Right cardiac atrium (tissue), 5 donors: ENCODE measurements around the gene TMEM132D. TPM values are rescaled to one million over a fixed set of nuclear protein-coding genes. Genes with fewer than 3 reads are reported as not detected.

Experiments
- ATAC-seq, 2 donors: fragments of 200-7000 bp; cut with Tn5 transposase; one replicate each; pipeline versions ENCODE4 v1.8.0 to v1.9.1; 2020; ENCODE audit warnings: moderate library complexity in 2 of 2, mild to moderate bottlenecking in 1 of 2
- DNase-seq, 3 donors: peaks; one replicate each; pipeline ENCODE4 v3.0.0-alpha.2; 2020
- H3K27ac ChIP-seq: one replicate; pipeline ENCODE4 v1.5.1; 2013; ENCODE audit warnings: mild to moderate bottlenecking, low read length, control low read depth, moderate library complexity
- H3K27me3 ChIP-seq: one replicate; pipeline ENCODE4 v1.6.1; 2013; ENCODE audit not compliant: control insufficient read depth, insufficient read depth
- H3K4me1 ChIP-seq: one replicate; pipeline ENCODE4 v1.6.1; 2013; ENCODE audit warnings: low read length; ENCODE audit not compliant: control insufficient read depth, insufficient read depth
- H3K4me3 ChIP-seq: one replicate; pipeline ENCODE4 v1.5.1; 2013; ENCODE audit warnings: low read length, control low read depth
- H3K9me3 ChIP-seq: one replicate; pipeline ENCODE4 v1.6.1; 2013; ENCODE audit warnings: low read length; ENCODE audit not compliant: control insufficient read depth
- WGBS: extraction: QIAGEN DNeasy Blood & Tissue Kit; methylation state at CpG from one replicate; pipeline ENCODE4 v1.1.7; 2013; 5-methylcytosine and 5-hydroxymethylcytosine counted together
- intact Hi-C, 4 donors: fragments of 100-400 bp; cut with DNase I; formaldehyde crosslinking; loops; one replicate each; pipeline versions ENCODE4 v1.11.0 to v1.14.0; 2022 to 2023
- polyA plus RNA-seq: library from polyadenylated mRNA; stranded (reverse); fragments of 200-250 nt; gene quantifications from one replicate; pipeline ENCODE4 v1.2.3, GENCODE V29; 2013
- total RNA-seq, 4 donors: library from RNA; stranded (reverse); fragmentation: NEBNext Ultra II Directional; extraction: Animal tissue kit (Norgen Biotek cat#: 25700); gene quantifications; one replicate each; pipeline ENCODE4 v1.2.1, GENCODE V29; 2021
- donor health status: healthy with polysubstance abuse.
- donor health status: DM: no; HTN: yes; CAD: no.
- donor health status: DM: no; HTN: no; CAD: no.
- donor health status: DM: no; HTN: yes; CAD: no; lungs with severe emphysema.
- donor health status: DM: yes; HTN: yes; CAD: no.

TMEM132D gene
- total and polyA plus RNA-seq, 5 donors: not detected

DNA sequence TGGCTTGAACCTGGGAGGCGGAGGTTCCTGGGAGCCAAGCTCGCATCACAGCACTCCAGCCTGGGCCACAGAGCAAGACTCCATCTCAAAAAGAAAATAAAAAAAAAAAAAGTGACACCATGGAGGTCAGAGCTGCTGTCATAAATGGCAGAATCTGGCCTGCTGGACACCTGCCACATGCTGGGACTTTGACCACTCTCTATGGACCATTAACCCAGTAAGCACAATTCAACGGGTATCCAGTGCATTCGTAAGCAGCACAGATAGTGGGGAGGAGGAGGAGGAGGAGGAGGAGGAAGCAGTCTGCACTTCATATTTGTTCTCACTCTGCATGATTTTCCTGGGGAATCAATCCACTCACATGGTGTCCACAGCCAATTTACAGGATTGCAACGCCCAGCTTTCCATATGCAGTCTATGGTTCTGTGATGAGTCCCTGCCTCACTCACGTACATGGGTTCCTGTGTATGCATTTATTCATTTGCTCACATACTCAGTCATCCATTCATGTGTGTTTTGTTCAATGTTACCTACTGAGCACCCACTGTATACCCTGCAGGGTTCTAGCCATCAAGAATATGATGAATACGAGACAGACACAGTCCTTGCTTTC, 723.8 kb downstream of the TMEM132D start:
- 77% methylated on average over 7 of the region's 7 CpGs for WGBS
- intact Hi-C loops: no loop called here
- no peaks in the 10 kb centered on the region for H3K9me3 ChIP-seq
- ATAC-seq (no peak), DNase-seq (no peak)
- no peaks in the 10 kb centered on the region for H3K4me1 ChIP-seq
- H3K4me3 ChIP-seq: no peak overlapping the region
- no peaks in the 10 kb centered on the region for H3K27me3 ChIP-seq
- no peak overlapping the region for H3K27ac ChIP-seq

DNA sequence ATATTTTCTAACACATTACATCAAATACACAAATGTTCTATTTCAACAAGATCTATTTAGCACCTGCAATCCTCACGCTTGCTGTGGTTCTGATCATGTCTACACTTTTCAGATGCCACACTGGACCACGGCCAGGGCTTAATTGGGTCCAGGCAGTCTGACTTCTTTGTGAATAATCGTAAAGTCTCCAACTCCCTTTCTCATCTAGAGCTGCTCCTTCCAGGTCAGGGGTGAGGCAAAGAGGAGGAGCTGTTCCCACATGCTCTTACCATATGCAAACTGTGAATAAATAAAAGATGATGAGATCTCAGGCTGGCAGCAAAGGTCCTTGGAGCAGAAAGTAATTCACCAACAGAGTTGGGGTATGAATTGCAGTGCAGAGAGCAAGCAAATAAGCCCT, 733.9 kb downstream of the TMEM132D start:
- ATAC-seq (no peak), DNase-seq (no peak)
- Histone ChIP-seq H3K9me3 (no peaks in the 10 kb centered on the region), H3K27me3 (no peaks in the 10 kb centered on the region), H3K4me3 (no peak overlapping the region), H3K27ac (no peak overlapping the region), H3K4me1 (no peaks in the 10 kb centered on the region)
- 59% methylated on average over 3 of the region's 3 CpGs for WGBS
- intact Hi-C loops: no loop called here

DNA sequence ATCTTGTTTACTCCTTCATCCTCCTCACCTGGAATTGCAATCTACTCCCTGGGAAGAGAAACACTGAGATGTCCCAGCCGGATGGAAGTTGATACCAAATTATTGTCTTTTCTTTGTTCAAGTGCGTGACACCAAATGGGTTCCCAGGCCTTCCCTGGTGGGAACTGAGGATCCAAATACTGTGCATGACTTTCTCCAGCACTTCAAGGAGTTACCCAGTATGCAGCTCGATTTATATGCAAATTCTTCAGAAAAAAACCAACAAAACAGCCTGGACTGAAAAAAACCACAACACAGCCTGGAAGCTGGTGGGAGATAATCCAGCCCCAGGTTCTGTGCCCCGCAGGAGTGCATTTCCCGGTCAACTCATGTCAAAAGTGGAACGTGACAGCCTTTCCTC, 740.0 kb downstream of the TMEM132D start:
- intact Hi-C loops: no loop called here
- 45% methylated on average over 6 of the region's 6 CpGs for WGBS
- Histone ChIP-seq H3K4me1 (no peaks in the 10 kb centered on the region), H3K27ac (no peak overlapping the region), H3K27me3 (no peaks in the 10 kb centered on the region), H3K4me3 (no peak overlapping the region), H3K9me3 (no peaks in the 10 kb centered on the region)
- DNase-seq (no peak), ATAC-seq (no peak)

DNA sequence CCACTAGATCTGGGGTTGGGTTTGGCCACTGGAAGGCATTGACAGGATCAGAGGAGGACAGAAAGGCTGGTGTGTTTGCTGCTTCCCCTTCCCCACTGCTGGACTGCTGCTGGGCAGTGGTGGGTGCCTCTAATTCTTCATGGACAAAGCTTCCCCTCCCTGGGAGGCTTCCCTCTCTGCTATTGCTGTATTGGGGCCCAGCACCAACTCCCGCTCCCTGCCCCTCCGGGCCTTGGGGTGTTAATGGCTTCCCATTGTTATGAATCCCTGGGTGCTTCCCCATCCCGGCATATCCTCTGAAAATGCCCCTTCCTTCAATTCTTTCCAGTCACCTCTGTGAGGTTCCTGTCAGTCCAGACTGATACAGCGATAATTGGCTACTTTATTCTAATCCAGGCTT, 740.4 kb downstream of the TMEM132D start:
- Histone ChIP-seq H3K27me3 (no peaks in the 10 kb centered on the region), H3K9me3 (no peaks in the 10 kb centered on the region), H3K4me1 (no peaks in the 10 kb centered on the region), H3K4me3 (no peak overlapping the region), H3K27ac (no peak overlapping the region)
- intact Hi-C loops: no loop called here
- DNase-seq (no peak), ATAC-seq (no peak)
- 44% methylated on average over 4 of the region's 4 CpGs for WGBS

DNA sequence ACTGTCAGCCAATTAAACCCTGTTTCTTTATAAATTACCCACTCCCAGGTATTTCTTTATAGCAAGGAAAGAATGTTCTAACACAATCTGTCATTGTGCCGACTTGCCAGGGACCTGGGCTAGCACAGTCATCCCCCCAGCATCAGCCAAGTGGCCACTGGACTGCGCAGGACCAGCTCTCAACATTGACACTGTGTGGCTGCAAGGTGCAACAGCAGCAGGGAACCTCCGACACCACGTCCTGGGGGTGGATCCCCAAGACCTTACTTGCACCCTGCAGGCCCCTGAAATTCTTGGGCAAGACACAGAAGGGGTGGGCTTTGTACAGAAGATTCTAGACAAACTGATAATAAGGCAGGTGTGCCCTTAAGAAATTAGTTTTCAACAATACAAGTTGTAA, 741.0 kb downstream of the TMEM132D start:
- Histone ChIP-seq H3K4me1 (no peaks in the 10 kb centered on the region), H3K9me3 (no peaks in the 10 kb centered on the region), H3K27ac (no peak overlapping the region), H3K27me3 (no peaks in the 10 kb centered on the region), H3K4me3 (no peak overlapping the region)
- no peak for ATAC-seq
- intact Hi-C loops: no loop called here
- DNase-seq: no peak
- WGBS: 78% methylated on average over 4 of the region's 4 CpGs

DNA sequence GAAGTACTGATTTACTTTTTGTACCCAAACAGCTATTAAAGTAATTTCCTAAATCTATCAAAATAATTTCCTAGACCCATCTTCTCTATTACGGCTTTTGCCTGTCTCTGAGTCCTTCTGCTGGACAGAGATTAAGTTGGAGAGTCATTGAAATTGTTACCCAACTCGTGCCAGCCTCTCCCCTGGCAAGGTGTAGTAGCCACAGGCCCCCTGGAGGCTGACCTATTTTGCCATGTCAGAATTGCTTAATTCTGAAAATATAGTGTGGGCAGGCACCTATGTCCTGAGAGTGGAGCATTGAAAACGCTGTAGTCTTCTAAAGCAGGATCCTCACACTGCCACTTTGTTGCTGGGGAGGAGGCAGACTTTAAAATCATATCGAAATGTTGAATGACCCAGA, 742.3 kb downstream of the TMEM132D start:
- ATAC-seq: no peak
- 49% methylated on average over 4 of the region's 4 CpGs for WGBS
- intact Hi-C loops: no loop called here

DNA sequence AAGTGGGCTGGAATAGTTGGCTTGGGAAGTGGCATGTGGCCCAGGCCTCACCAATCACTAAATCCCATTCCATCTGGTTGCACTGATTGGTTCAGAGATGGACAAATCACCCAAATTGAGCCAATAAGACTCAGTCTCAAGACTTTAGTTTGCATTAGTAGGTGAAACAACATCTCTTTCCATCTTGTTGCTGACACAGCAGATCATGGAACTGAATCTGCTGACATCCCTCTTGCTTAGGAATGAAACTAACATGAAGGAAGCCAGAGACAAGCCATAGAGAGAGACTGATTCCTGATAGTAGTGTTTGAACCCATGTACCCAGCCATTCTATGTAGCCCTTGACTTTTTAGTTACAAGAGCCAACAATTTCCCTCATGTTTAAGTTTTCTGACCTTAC, 743.5 kb downstream of the TMEM132D start:
- H3K9me3 ChIP-seq: no peaks in the 10 kb centered on the region

More for the DNA sequence above, 742.3 kb downstream of the TMEM132D start:
- H3K9me3 ChIP-seq: no peaks in the 10 kb centered on the region
- no peak overlapping the region for H3K27ac ChIP-seq
- no peak for DNase-seq
- no peaks in the 10 kb centered on the region for H3K27me3 ChIP-seq
- no peaks in the 10 kb centered on the region for H3K4me1 ChIP-seq
- no peak overlapping the region for H3K4me3 ChIP-seq

DNA sequence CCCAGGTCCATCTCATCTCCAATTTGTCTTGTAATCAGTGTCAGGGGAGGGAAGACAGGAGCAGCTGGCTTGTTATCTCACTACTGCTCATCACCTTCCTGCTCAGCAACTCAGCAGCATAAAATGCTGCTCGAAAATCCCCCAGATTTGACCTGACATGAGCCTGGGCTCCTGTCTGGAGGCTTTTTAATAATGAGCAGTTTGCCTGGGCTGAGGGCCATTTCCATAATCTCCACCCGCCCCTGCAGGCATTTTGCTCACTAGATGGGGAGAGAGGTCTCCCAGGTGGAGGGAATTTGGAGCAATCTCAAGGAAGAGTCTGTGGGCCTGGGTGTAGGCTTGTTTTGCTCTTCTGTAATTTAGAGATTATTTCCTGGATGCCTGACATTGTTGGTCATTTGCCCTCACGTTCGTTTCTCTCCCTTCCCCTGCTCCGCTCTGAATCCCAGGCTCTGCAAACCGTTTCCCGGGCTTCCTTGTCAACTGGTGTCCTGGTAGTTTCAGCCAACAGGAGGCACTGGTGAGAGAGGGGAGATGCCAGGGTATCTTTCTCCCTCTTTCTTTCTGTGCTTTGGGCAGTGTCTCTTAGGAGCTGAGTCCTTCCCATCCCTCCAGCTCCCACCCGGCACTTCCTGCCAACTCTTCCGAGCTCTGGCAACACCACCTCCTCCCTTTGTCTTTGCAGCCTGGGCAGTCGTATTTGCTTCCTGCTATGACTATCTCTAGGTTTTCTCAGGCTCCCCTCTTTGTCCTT, 751.3 kb downstream of the TMEM132D start:
- DNase-seq (no peak), ATAC-seq (no peak)
- H3K4me3 ChIP-seq: no peak overlapping the region
- 16% methylated on average over 10 of the region's 10 CpGs for WGBS
- no peak overlapping the region for H3K27ac ChIP-seq
- no peaks in the 10 kb centered on the region for H3K9me3 ChIP-seq
- H3K4me1 ChIP-seq: no peaks in the 10 kb centered on the region
- intact Hi-C loops: no loop called here
- H3K27me3 ChIP-seq: no peaks in the 10 kb centered on the region

More for the DNA sequence above, 743.5 kb downstream of the TMEM132D start:
- DNase-seq: no peak
- no peaks in the 10 kb centered on the region for H3K4me1 ChIP-seq
- intact Hi-C loops: no loop called here
- ATAC-seq: no peak
- H3K4me3 ChIP-seq: no peak overlapping the region
- H3K27ac ChIP-seq: no peak overlapping the region
- no peaks in the 10 kb centered on the region for H3K27me3 ChIP-seq

DNA sequence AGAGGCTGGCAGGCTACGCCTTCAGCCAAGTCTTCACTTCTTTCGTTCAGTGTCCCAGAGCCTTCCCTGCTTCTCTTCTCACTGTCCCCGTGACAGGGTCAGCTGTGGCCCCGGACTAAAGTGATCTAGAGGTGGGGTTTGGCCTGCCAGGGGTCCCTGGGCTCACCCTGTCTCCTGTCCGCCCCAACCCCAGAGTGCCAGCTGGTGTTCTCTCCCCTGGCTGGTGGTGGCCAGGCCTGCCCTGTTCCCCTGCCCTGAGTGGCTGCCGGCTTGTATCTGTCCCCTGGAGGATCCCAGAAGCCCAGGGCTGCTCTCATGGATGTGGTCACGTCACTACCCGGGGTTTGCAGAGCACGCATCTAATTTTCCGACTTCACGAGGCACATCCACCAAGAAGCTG, 753.1 kb downstream of the TMEM132D start:
- H3K4me3 ChIP-seq: no peak overlapping the region
- no peak overlapping the region for H3K27ac ChIP-seq
- no peaks in the 10 kb centered on the region for H3K4me1 ChIP-seq
- ATAC-seq: no peak
- no peaks in the 10 kb centered on the region for H3K27me3 ChIP-seq
- intact Hi-C loops: no loop called here
- no peaks in the 10 kb centered on the region for H3K9me3 ChIP-seq
- DNase-seq: no peak
- WGBS: 67% methylated on average over 11 of the region's 11 CpGs

DNA sequence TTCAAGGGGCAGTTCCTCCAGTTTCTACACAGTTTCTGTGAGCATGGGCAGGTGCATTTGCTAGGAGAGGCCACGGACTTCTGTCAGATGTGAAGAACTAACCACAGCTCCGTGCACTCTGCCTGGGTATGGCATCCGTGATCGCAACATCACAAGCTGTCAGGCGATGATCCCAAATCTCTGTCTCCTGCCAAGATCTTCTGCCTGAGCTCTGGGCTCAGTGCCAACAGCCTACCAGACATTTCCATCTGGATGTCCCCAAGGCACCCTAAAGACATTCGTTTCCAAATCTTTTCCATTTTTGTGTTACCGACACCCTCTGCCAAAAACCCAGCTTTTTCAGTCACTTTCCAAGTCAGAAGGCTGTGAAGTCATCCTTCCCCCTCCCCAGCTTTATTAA, 758.4 kb downstream of the TMEM132D start:
- intact Hi-C loops: no loop called here
- DNase-seq (no peak), ATAC-seq (no peak)
- no peaks in the 10 kb centered on the region for H3K27me3 ChIP-seq
- no peak overlapping the region for H3K4me3 ChIP-seq
- no peaks in the 10 kb centered on the region for H3K4me1 ChIP-seq
- H3K27ac ChIP-seq: no peak overlapping the region
- WGBS: 48% methylated on average over 7 of the region's 7 CpGs
- H3K9me3 ChIP-seq: no peaks in the 10 kb centered on the region

DNA sequence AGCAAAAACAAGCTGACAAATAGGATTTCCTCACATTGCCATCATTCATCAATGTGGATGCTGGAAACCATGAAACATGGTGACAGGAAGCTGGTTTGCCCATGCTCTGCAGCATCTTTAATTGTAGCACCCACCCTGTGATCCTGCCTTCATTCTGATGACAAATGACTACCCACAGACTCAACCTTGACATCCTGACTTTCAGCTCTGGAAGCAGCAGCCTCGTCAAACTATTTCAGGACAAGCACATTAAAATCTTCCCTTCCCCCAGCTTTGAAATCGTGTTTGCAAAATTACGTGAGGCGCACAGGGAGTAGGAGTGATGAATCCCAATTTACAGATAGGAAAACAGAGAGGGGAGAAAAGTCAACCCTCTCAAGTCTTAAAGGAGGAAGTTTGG, 765.0 kb downstream of the TMEM132D start:
- Histone ChIP-seq H3K27me3 (no peaks in the 10 kb centered on the region), H3K4me1 (no peaks in the 10 kb centered on the region), H3K4me3 (no peak overlapping the region), H3K27ac (no peak overlapping the region), H3K9me3 (no peaks in the 10 kb centered on the region)
- intact Hi-C loops: no loop called here
- 71% methylated on average over 4 of the region's 4 CpGs for WGBS
- no peak for ATAC-seq
- no peak for DNase-seq
